T-helper 2 cell treated with Interferon-gamma antibody and Interleukin-4, amounts not matched to agents 5 μg/mL and 100 μg/mL, for 36 hours (primary cell): ENCODE measurements around the gene CEP104.

Source experiments
- DNase-seq: peaks from one replicate; pipeline ENCODE4 v3.0.0; 2021; ENCODE audit warnings: low spot score
- H3K27ac Mint-ChIP-seq: one replicate; pipeline ENCODE4 v1.8.0; 2021; ENCODE audit warnings: mild to moderate bottlenecking, mixed read lengths
- H3K27me3 Mint-ChIP-seq: one replicate; pipeline ENCODE4 v1.8.0; 2021; ENCODE audit warnings: low read depth, mixed read lengths
- H3K36me3 Mint-ChIP-seq: one replicate; pipeline ENCODE4 v1.8.0; 2021; ENCODE audit warnings: low read depth, mixed read lengths
- H3K4me1 Mint-ChIP-seq: one replicate; pipeline ENCODE4 v1.8.0; 2021; ENCODE audit warnings: low read depth, mixed read lengths
- H3K4me3 Mint-ChIP-seq: one replicate; pipeline ENCODE4 v1.8.0; 2022; ENCODE audit warnings: mild to moderate bottlenecking, moderate library complexity, mixed read lengths
- H3K9me3 Mint-ChIP-seq: one replicate; pipeline ENCODE4 v1.8.0; 2021; ENCODE audit warnings: mixed read lengths

The CEP104 gene

DNA sequence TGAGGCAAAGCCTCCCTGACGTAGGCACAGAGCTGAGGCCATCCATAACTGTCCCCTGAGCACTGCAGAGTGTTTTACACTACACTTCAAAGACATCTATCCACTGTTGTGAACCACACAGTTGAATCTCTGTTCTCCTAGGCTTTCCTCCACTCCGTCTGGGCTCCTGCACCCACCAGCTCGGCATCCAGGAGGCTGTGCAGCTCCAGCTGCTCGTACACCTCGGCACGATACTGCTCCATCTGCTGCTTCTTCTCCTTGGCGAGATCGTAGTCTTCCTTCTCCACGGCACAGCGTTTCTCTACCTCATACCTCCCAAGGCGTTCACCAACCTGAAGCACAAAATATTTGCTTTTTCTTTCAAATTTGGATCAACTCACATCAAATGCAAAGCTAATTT, 18.2 kb downstream of the CEP104 start:
- no peak for DNase-seq
- H3K27me3 Mint-ChIP-seq, result no peaks in the 10 kb centered on the region
- H3K4me1 Mint-ChIP-seq, result no peaks in the 10 kb centered on the region
- H3K4me3 Mint-ChIP-seq, result no peak overlapping the region
- H3K9me3 Mint-ChIP-seq, result peaks cover 5% of the 10 kb centered on the region
- H3K36me3 Mint-ChIP-seq, result peaks cover 66% of the 10 kb centered on the region
- H3K27ac Mint-ChIP-seq, result no peak overlapping the region

DNA sequence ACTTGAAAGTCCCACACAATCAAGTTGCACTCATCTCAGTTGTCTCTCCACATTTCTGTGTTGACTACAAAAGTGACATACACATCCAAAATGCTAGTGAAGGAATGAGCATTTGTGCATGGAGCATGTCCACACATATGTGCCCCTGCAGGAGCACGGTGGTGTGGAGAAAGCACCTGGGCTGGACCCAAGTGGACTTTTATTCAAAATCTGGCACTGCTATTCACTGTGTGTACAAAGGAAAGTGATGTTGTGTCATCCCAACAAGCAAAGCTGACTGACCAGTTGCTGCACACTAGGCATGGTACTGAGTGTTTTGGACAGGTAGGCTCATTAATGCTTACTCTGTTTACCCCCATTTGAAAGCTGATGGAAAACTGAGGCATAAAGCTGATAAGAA, 19.3 kb downstream of the CEP104 start:
- DNase-seq, result no peak
- Mint-ChIP-seq H3K36me3 (peaks cover 62% of the 10 kb centered on the region), H3K4me1 (no peaks in the 10 kb centered on the region), H3K27me3 (no peaks in the 10 kb centered on the region), H3K9me3 (peaks cover 5% of the 10 kb centered on the region), H3K4me3 (no peak overlapping the region), H3K27ac (no peak overlapping the region)

DNA sequence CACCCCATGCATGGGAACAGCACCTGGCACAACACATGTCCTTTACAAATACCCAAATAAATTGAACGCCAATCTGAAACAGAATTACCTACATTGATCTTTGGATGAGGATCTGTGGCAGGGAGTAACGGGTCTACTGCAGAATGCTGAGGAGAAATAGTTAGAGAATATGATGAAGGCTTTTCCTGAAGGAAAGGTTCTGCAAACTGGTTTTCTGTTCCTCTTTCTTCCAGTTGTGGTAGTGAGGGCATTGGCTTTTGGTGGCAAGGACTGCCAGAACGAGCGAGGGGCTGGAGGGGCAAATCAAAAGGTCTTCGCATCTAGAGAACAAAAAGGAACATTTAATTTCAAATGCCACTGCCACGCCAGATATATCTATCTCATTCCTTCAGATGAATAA, 19.8 kb downstream of the CEP104 start:
- Mint-ChIP-seq H3K4me3 (no peak overlapping the region), H3K4me1 (no peaks in the 10 kb centered on the region), H3K36me3 (peaks cover 57% of the 10 kb centered on the region)

DNA sequence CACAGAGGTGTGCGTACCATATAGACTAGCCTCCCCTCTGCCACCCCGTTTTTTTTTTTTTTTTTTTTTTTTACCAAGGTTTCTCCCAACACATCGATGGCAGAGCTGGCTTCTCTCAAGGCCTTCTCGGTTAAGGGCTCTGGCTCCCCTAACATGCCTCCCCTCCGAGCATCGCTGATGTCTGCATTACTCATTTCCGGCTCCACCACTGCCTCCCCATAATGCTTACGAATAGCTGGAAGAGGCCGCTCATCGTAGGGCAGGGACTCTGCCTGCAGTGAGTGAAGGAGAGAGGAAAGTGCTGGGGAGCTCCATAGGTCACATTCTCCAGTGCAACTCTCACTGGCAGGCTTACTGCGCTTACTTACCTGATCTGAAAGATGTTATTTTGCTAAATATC, 20.6 kb downstream of the CEP104 start:
- H3K9me3 Mint-ChIP-seq, result peaks cover 5% of the 10 kb centered on the region
- no peak overlapping the region for H3K27ac Mint-ChIP-seq
- no peak for DNase-seq
- peaks cover 57% of the 10 kb centered on the region for H3K36me3 Mint-ChIP-seq
- no peaks in the 10 kb centered on the region for H3K27me3 Mint-ChIP-seq
- no peaks in the 10 kb centered on the region for H3K4me1 Mint-ChIP-seq
- H3K4me3 Mint-ChIP-seq, result no peak overlapping the region

More for the DNA sequence above, 19.8 kb downstream of the CEP104 start:
- H3K27ac Mint-ChIP-seq, result no peak overlapping the region
- H3K27me3 Mint-ChIP-seq, result no peaks in the 10 kb centered on the region
- H3K9me3 Mint-ChIP-seq, result peaks cover 5% of the 10 kb centered on the region
- DNase-seq, result no peak

DNA sequence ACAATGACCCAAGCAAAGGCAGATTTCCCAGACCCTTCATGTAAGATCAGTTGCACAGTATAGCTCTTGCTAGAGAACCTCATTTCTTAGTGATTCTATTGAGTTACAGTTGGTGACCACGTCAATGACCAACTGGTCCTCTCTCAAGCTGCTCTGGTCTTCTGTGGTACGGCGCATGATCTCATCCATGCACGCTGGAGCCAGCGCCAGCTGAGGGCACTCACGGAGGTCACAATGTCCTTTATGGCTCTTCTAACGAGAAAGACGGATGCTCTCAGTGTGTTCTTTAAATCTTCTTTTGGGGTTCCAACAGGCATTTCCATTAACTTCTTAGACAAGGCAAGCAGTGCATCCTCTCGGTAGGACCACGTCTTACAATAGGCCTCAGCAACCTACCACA, 22.3 kb downstream of the CEP104 start:
- no peaks in the 10 kb centered on the region for H3K4me1 Mint-ChIP-seq
- H3K27ac Mint-ChIP-seq, result no peak overlapping the region
- peaks cover 53% of the 10 kb centered on the region for H3K36me3 Mint-ChIP-seq
- peaks cover 5% of the 10 kb centered on the region for H3K9me3 Mint-ChIP-seq
- H3K4me3 Mint-ChIP-seq, result no peak overlapping the region
- no peaks in the 10 kb centered on the region for H3K27me3 Mint-ChIP-seq
- DNase-seq, result no peak

DNA sequence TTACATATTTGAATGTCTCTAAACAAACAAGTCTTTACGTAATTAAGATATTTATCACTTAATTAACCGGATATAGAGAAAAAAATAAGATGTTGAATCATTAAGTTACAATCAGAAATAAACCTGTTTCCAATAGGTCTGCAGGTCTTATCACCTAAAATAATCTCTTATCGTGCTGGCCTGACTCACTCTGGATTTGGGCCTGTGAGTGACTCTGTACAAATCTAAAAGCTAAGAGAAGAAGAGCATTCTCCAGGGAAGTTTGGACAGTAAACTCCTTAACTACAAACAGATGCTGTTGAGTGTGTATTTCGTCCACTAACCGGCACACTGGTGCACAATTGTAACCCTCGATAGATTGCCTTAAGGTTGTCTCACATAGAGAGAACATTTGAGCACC, 25.3 kb downstream of the CEP104 start:
- DNase-seq, result no peak
- H3K27ac Mint-ChIP-seq, result no peak overlapping the region
- no peaks in the 10 kb centered on the region for H3K27me3 Mint-ChIP-seq
- H3K4me1 Mint-ChIP-seq, result no peaks in the 10 kb centered on the region
- no peak overlapping the region for H3K4me3 Mint-ChIP-seq
- peaks cover 35% of the 10 kb centered on the region for H3K36me3 Mint-ChIP-seq
- no peaks in the 10 kb centered on the region for H3K9me3 Mint-ChIP-seq

DNA sequence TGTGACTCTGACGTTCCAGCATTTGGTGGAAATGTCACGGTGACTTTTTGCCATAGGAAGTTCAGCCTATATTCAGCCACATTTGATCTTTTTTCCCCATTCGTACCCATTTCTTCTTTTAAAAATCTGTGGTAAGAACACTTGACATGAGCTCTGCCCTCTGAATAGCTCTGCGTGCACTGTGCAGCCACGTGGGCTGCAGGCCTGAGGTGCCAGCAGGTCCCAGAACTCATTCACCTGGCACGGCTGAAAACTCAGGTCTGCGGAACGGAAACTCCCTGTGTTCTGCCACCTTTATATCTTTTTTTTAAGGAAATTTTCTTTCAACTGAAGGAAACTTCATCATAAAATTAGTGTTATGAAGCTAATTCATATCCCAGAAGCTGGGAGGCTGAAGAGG, 28.6 kb downstream of the CEP104 start:
- H3K9me3 Mint-ChIP-seq, result no peaks in the 10 kb centered on the region
- H3K4me1 Mint-ChIP-seq, result no peaks in the 10 kb centered on the region
- no peak overlapping the region for H3K27ac Mint-ChIP-seq
- H3K4me3 Mint-ChIP-seq, result no peak overlapping the region
- no peaks in the 10 kb centered on the region for H3K27me3 Mint-ChIP-seq
- DNase-seq, result no peak
- peaks cover 33% of the 10 kb centered on the region for H3K36me3 Mint-ChIP-seq

DNA sequence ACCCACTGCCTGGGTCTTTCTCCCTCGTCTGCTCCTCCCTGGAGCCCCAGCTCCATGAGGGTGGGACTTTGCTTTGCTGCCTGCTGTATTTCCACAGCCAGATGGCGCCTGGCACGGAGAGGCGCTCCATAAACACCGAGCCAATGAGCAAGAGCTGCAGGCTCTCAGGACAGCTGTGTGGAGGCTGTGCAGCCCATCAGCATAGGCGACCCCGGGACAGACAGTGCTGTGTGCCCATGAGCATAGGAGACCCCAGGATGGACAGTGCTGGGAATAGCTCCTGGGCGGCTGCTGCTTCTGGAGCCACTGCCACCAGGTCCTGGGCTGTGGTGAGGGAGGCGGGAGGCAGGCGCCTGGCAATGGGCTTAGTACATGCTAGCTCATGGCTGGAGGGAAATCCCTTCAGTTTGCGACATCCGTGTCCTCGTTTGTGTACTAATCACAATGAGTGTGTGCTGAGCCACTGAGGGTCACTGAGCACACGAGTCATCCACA, 29.2 kb downstream of the CEP104 start:
- H3K27me3 Mint-ChIP-seq, result no peaks in the 10 kb centered on the region
- no peak overlapping the region for H3K4me3 Mint-ChIP-seq
- no peak overlapping the region for H3K27ac Mint-ChIP-seq
- H3K4me1 Mint-ChIP-seq, result no peaks in the 10 kb centered on the region
- no peak for DNase-seq
- peaks cover 30% of the 10 kb centered on the region for H3K36me3 Mint-ChIP-seq
- H3K9me3 Mint-ChIP-seq, result no peaks in the 10 kb centered on the region

DNA sequence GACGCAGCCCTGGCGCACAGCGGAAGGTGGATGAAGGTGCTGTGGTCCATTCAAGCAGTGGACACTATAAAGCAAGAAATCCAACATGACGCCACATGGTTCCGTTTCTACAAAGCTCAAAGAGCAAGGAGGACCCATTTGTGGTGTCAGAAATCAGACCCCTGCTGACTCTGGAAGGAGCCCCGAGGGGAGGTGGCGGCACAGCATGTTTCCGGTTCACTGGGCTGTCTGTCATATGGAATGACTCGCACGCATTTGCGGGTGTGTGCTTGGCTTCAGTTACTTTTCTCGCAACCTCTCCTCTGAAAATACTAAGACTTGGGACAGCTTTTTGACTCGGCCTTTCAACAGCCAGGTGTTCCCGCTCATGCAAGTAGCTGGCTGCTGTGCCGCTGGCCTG, 31.7 kb downstream of the CEP104 start:
- no peak overlapping the region for H3K4me3 Mint-ChIP-seq
- DNase-seq, result no peak
- H3K36me3 Mint-ChIP-seq, result peaks cover 25% of the 10 kb centered on the region
- H3K9me3 Mint-ChIP-seq, result no peaks in the 10 kb centered on the region
- no peaks in the 10 kb centered on the region for H3K4me1 Mint-ChIP-seq
- no peak overlapping the region for H3K27ac Mint-ChIP-seq
- H3K27me3 Mint-ChIP-seq, result no peaks in the 10 kb centered on the region

DNA sequence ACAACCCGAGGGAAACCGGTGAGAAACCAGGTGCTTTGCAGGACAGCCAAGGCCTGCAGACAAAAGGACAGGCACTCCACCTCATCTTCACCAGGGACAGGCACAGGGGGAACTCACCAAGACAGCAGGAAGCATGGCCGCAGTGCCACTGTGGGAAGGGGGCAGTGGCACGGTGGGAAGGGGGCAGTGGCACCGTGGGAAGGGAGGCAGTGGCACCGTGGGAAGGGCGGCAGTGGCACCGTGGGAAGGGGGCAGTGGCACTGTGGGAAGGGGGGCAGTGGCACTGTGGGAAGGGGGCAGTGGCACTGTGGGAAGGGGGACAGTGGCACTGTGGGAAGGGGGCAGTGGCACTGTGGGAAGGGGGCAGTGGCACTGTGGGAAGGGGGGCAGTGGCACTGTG, 32.4 kb downstream of the CEP104 start:
- Mint-ChIP-seq H3K9me3 (no peaks in the 10 kb centered on the region), H3K4me3 (no peak overlapping the region), H3K27me3 (no peaks in the 10 kb centered on the region), H3K27ac (no peak overlapping the region), H3K4me1 (no peaks in the 10 kb centered on the region), H3K36me3 (peaks cover 25% of the 10 kb centered on the region)
- DNase-seq, result no peak

DNA sequence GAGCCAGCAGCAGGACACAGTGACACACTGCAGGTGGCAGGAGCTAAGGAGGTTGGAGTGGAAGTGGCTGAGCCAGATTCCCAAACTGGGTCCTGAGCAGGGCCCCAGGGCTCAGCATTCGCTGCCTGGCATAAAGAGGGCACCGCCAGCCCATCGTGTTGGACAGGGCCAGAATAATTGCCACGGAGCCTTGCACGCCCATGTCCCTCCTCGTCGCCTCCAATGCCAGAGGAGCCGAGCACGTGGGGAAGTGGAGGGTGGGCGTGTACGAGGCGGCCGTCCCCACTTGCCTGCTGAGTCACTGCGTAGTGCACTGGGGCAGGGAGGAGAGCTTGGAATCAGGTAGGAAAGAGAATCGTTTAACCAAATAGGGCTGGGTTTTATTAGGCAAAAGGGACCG, 34.6 kb downstream of the CEP104 start:
- no peak overlapping the region for H3K4me3 Mint-ChIP-seq
- H3K9me3 Mint-ChIP-seq, result no peaks in the 10 kb centered on the region
- DNase-seq, result no peak
- peaks cover 14% of the 10 kb centered on the region for H3K36me3 Mint-ChIP-seq
- H3K27me3 Mint-ChIP-seq, result no peaks in the 10 kb centered on the region
- no peaks in the 10 kb centered on the region for H3K4me1 Mint-ChIP-seq
- no peak overlapping the region for H3K27ac Mint-ChIP-seq

DNA sequence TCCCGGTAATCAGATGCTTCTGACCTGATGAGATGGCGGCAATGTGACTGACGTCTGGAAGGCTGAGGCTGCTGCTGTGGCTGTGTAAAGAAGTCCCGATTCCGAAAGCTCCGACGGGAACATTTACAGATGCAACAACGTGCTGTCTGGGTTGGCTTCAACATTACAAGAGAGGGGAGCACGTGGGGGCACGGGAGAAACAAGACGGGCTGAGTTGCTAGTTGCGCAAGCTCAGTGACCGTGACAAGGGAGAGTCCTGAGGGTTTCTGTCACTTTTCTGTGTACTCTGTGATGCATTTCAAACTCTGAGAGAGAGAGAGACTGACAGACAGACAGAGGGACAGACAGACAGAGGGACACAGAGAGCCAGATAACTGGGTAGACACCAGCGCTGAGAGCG, 35.1 kb downstream of the CEP104 start:
- no peak for DNase-seq
- Mint-ChIP-seq H3K27me3 (no peaks in the 10 kb centered on the region), H3K4me3 (no peak overlapping the region), H3K4me1 (no peaks in the 10 kb centered on the region), H3K36me3 (peaks cover 14% of the 10 kb centered on the region), H3K9me3 (no peaks in the 10 kb centered on the region), H3K27ac (peak overlapping the region; percentile 19)

DNA sequence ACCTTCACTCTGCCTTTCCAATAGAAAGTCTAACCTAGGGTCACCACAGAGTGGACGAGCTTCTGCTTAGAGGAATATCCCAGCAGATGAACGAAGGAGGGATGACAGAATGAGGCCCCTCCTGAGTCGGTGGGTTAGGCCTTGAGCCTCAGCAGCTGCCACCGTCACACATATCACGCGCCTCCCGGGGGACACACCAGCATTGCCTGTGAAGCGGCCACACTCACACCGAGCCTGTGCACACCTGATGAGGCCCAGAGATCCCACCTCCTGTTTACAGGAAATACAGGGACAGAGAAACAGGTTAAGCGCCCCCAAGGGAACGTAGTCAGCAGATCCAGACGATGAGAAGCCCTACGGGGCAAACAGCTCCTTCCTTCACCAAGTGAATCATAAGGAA, 35.6 kb downstream of the CEP104 start:
- no peaks in the 10 kb centered on the region for H3K27me3 Mint-ChIP-seq
- H3K27ac Mint-ChIP-seq, result no peak overlapping the region
- no peak overlapping the region for H3K4me3 Mint-ChIP-seq
- no peaks in the 10 kb centered on the region for H3K4me1 Mint-ChIP-seq
- DNase-seq, result no peak
- H3K9me3 Mint-ChIP-seq, result no peaks in the 10 kb centered on the region
- H3K36me3 Mint-ChIP-seq, result peaks cover 13% of the 10 kb centered on the region

DNA sequence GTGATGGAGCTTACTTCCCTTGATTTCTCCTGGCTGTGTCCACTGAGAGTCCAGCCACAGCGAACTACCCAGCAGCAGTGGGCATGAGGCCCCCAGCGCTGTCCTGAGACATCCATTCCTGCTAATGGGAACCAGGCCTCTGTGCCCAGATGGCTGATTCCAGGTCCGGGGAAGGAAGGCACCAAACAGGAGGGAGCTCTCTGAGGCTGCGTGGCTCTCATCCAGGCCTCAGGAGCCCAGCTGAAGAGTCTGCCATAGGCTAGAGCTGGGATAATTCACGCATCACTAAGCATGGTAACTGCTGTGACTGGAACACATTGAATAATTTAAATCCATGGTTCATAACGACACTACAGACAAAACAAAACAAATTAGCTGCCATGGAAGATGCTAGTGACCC, 36.0 kb downstream of the CEP104 start:
- Mint-ChIP-seq H3K4me1 (no peaks in the 10 kb centered on the region), H3K27ac (no peak overlapping the region), H3K27me3 (no peaks in the 10 kb centered on the region), H3K4me3 (no peak overlapping the region), H3K36me3 (peaks cover 12% of the 10 kb centered on the region), H3K9me3 (no peaks in the 10 kb centered on the region)
- no peak for DNase-seq

DNA sequence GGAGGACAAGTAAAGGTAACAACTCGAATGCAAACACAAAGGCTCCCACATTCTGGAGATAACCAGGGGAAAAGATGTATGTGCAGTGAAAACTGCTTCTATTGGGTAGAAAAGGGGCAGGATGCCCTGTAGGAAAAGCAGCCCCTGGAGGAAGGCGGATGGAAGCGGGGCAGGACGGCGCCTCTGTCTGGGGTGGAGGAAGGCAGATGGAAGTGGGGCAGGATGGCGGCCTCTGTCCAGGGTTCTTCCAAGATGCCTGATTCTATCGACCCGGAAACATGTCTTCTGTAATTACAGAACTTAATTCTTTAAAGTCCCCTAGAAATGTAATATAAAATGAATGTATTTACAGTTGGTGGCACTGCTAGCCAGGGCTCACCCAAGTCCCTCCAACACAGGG, 36.7 kb downstream of the CEP104 start:
- H3K27me3 Mint-ChIP-seq, result no peaks in the 10 kb centered on the region
- no peak overlapping the region for H3K27ac Mint-ChIP-seq
- no peaks in the 10 kb centered on the region for H3K4me1 Mint-ChIP-seq
- no peak for DNase-seq
- peaks cover 10% of the 10 kb centered on the region for H3K36me3 Mint-ChIP-seq
- H3K4me3 Mint-ChIP-seq, result no peak overlapping the region
- H3K9me3 Mint-ChIP-seq, result no peaks in the 10 kb centered on the region
